Measurements from ENCODE around the gene NOM1. TPM values are rescaled to one million over a fixed set of nuclear protein-coding genes. Genes with fewer than 3 reads are reported as not detected.
"Not testable (repeated sequence)": the region's sequence is repeated elsewhere in the genome, so short reads cannot be mapped to it uniquely, and the experiment has no call there.

The NOM1 gene
- total RNA-seq, 4 donors from 2014 or later, result 12.6 to 20.8 (median 16.3) TPM

- WGBS, result 71% methylated on average over 4 of the region's 4 CpGs
- intact Hi-C loops (cut with DNase I), result no loop called here
- Histone ChIP-seq H3K4me3 (no peak overlapping the region), H3K9me3 (no peaks in the 10 kb centered on the region), H3K27me3 (peaks cover 0 to 32% (median 0%) of the 10 kb centered on the region in 4 donors), H3K36me3 (no peaks in the 10 kb centered on the region), H3K4me1 (peaks cover 0 to 12% (median 3%) of the 10 kb centered on the region in 4 donors), H3K27ac (replicated peaks in 1 of 4) (no peak overlapping the region)
- no peak for DNase-seq (ENCODE audit: extremely low spot score)
- TF ChIP-seq, protein P1, sequence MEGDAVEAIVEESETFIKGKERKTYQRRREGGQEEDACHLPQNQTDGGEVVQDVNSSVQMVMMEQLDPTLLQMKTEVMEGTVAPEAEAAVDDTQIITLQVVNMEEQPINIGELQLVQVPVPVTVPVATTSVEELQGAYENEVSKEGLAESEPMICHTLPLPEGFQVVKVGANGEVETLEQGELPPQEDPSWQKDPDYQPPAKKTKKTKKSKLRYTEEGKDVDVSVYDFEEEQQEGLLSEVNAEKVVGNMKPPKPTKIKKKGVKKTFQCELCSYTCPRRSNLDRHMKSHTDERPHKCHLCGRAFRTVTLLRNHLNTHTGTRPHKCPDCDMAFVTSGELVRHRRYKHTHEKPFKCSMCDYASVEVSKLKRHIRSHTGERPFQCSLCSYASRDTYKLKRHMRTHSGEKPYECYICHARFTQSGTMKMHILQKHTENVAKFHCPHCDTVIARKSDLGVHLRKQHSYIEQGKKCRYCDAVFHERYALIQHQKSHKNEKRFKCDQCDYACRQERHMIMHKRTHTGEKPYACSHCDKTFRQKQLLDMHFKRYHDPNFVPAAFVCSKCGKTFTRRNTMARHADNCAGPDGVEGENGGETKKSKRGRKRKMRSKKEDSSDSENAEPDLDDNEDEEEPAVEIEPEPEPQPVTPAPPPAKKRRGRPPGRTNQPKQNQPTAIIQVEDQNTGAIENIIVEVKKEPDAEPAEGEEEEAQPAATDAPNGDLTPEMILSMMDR (IDR thresholded peaks at IDR 0.05), result no peak
- peak; percentile 10 to 12 for TF ChIP-seq POLR2AphosphoS5 (IDR thresholded peaks at IDR 0.05)
Measured at GRCh38 chr7:156907656-156908055, 41.9 kb upstream of the NOM1 start.

DNA sequence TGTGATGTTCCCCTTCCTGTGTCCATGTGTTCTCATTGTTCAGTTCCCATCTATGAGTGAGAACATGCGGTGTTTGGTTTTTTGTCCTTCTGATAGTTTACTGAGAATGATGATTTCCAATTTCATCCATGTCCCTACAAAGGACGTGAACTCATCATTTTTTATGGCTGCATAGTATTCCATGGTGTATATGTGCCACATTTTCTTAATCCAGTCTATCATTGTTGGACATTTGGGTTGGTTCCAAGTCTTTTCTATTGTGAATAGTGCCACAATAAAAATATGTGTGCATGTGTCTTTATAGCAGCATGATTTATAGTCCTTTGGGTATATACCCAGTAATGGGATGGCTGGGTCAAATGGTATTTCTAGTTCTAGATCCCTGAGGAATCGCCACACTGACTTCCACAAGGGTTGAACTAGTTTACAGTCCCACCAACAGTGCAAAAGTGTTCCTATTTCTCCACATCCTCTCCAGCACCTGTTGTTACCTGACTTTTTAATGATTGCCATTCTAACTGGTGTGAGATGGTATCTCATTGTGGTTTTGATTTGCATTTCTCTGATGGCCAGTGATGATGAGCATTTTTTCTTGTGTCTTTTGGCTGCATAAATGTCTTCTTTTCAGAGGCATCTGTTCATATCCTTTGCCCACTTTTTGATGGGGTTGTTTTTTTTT, 39.8 kb upstream of the NOM1 start:
- peaks cover 0 to 21% (median 0%) of the 10 kb centered on the region in 4 donors for H3K27me3 ChIP-seq
- H3K4me3 ChIP-seq; H3K27ac ChIP-seq (replicated peaks in 1 of 4); H3K36me3 ChIP-seq; H3K9me3 ChIP-seq; intact Hi-C loops (cut with DNase I); H3K4me1 ChIP-seq; DNase-seq (ENCODE audit: extremely low spot score): not testable (repeated sequence)
- 94% methylated on average over 3 of the region's 3 CpGs for WGBS

DNA sequence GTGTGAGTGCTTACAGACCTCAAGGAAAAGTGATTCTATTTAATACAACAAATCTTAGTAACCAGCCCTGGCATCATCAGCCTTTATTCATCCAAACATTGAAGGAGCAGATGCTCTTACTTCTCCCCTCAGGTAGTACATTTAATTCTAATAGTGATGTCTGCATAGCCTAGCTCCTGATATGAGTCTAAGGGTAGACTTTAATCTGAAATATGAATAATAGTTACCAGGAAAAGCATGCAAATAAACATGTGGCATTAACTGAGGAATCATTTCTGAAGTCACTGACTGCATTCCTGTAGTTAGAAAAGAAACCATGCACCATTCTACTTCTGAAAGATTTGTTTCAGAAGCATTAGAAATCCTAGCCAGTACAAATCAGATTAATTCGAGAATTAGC, 30.9 kb upstream of the NOM1 start:
- H3K4me3 ChIP-seq, result no peak overlapping the region
- intact Hi-C loops (cut with DNase I), result no loop called here
- no peaks in the 10 kb centered on the region for H3K4me1 ChIP-seq
- TF ChIP-seq POLR2AphosphoS5 (IDR thresholded peaks at IDR 0.05), result no peak
- H3K27me3 ChIP-seq, result peaks cover 0 to 43% (median 0%) of the 10 kb centered on the region in 4 donors
- no peak for DNase-seq (ENCODE audit: extremely low spot score)
- H3K36me3 ChIP-seq, result no peaks in the 10 kb centered on the region
- H3K27ac ChIP-seq (replicated peaks in 1 of 4), result no peak overlapping the region
- 78% methylated on average over 1 of the region's 1 CpG for WGBS
- no peaks in the 10 kb centered on the region for H3K9me3 ChIP-seq

- Histone ChIP-seq H3K36me3 (no peaks in the 10 kb centered on the region), H3K4me3 (no peak overlapping the region), H3K27ac (replicated peaks in 1 of 4) (no peak overlapping the region), H3K27me3 (peaks cover 0 to 43% (median 0%) of the 10 kb centered on the region in 4 donors), H3K4me1 (no peaks in the 10 kb centered on the region), H3K9me3 (no peaks in the 10 kb centered on the region)
- 87% methylated on average over 17 of the region's 19 CpGs for WGBS
- DNase-seq (ENCODE audit: extremely low spot score), result no peak
- TF ChIP-seq, protein P1 (IDR thresholded peaks at IDR 0.05), result no peak
- TF ChIP-seq POLR2A (IDR thresholded peaks at IDR 0.05; ENCODE audit: low read depth), result no peak
- no peak for TF ChIP-seq POLR2AphosphoS5 (IDR thresholded peaks at IDR 0.05)
- no peak for TF ChIP-seq EP300 (IDR thresholded peaks at IDR 0.05)
- intact Hi-C loops (cut with DNase I), result no loop called here
Measured at GRCh38 chr7:156919132-156919713, 30.3 kb upstream of the NOM1 start.

- H3K9me3 ChIP-seq, result no peaks in the 10 kb centered on the region
- H3K36me3 ChIP-seq, result no peaks in the 10 kb centered on the region
- H3K4me1 ChIP-seq, result no peaks in the 10 kb centered on the region
- intact Hi-C loops (cut with DNase I), result no loop called here
- peaks cover 0 to 40% (median 0%) of the 10 kb centered on the region in 4 donors for H3K27me3 ChIP-seq
- no peak overlapping the region for H3K27ac ChIP-seq (replicated peaks in 1 of 4)
- 70% methylated on average over 5 of the region's 5 CpGs for WGBS
- no peak overlapping the region for H3K4me3 ChIP-seq
- DNase-seq (ENCODE audit: extremely low spot score), result no peak
- TF ChIP-seq EP300 (IDR thresholded peaks at IDR 0.05) (no peak), POLR2A (IDR thresholded peaks at IDR 0.05; ENCODE audit: low read depth) (no peak), POLR2AphosphoS5 (IDR thresholded peaks at IDR 0.05) (no peak)
- TF ChIP-seq, protein P1 (IDR thresholded peaks at IDR 0.05), result no peak
Measured at GRCh38 chr7:156920076-156920475, 29.4 kb upstream of the NOM1 start.

GRCh38 chr7:156920487-156921373, 28.8 kb upstream of the NOM1 start:
- DNase-seq (ENCODE audit: extremely low spot score); H3K4me3 ChIP-seq; H3K36me3 ChIP-seq; intact Hi-C loops (cut with DNase I); H3K4me1 ChIP-seq; H3K27ac ChIP-seq (replicated peaks in 1 of 4); H3K9me3 ChIP-seq: not testable (repeated sequence)
- peaks cover 0 to 36% (median 0%) of the 10 kb centered on the region in 4 donors for H3K27me3 ChIP-seq
- WGBS, result 87% methylated on average over 24 of the region's 24 CpGs

DNA sequence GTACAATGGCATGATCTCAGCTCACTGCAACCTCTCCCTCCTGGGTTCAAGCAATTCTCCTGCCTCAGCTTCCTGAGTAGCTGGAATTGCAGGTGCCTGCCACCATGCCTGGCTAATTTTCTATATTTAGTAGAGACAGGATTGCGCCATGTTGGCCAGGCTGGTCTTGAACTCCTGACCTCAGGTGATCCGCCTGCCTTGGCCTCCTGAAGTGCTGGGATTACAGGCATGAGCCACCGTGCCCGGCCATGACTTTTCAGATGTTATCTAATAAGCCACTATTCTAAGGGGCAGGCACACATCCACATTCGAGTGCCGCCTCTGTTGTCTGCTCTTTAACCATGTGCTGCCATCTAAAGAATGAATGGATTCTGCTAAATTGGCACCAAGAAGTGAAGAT, 27.2 kb upstream of the NOM1 start:
- H3K36me3 ChIP-seq; H3K4me3 ChIP-seq; H3K27ac ChIP-seq (replicated peaks in 1 of 4); intact Hi-C loops (cut with DNase I); DNase-seq (ENCODE audit: extremely low spot score); H3K4me1 ChIP-seq; H3K9me3 ChIP-seq: not testable (repeated sequence)
- peaks cover 0 to 36% (median 0%) of the 10 kb centered on the region in 4 donors for H3K27me3 ChIP-seq
- WGBS, result 94% methylated on average over 6 of the region's 6 CpGs

GRCh38 chr7:156925821-156926220, 23.7 kb upstream of the NOM1 start:
- peaks cover 0 to 40% (median 0%) of the 10 kb centered on the region in 4 donors for H3K27me3 ChIP-seq
- H3K4me1 ChIP-seq; H3K4me3 ChIP-seq; DNase-seq (ENCODE audit: extremely low spot score); H3K36me3 ChIP-seq; H3K9me3 ChIP-seq; intact Hi-C loops (cut with DNase I); H3K27ac ChIP-seq (replicated peaks in 1 of 4): not testable (repeated sequence)
- 97% methylated on average over 12 of the region's 12 CpGs for WGBS

All from esophagus muscularis mucosa (tissue), 4 donors.